WTC11 (cell line): ENCODE data around the gene TTC39B. TPM values are rescaled to one million over a fixed set of nuclear protein-coding genes. Genes with fewer than 3 reads are reported as not detected.

Source experiments
- ATAC-seq: fragments of 200-7000 bp; cut with Tn5 transposase; 2 replicates; pipeline ENCODE4 v1.10.0; 2021; ENCODE audit warnings: mild to moderate bottlenecking, moderate library complexity
- CTCF ChIA-PET: fragments of 300-600 bp; sonication (Branson Sonifier 250); formaldehyde crosslinking; loops from one replicate; lab custom pipeline; 2021; ENCODE audit warnings: antibody characterized with exemption; lab: Charles Lee
- POLR2A ChIA-PET: fragments of 350-600 bp; sonication (Branson Sonifier 250); formaldehyde crosslinking; loops from one replicate; lab custom pipeline; 2021; ENCODE audit warnings: antibody characterized with exemption; lab: Charles Lee
- DNase-seq: peaks from one replicate; pipeline ENCODE4 v3.0.0; 2021; ENCODE audit warnings: low spot score
- H3K27ac Mint-ChIP-seq: 2 replicates; pipeline ENCODE4 v1.8.0; 2021; ENCODE audit warnings: mixed read lengths
- H3K27me3 Mint-ChIP-seq: 2 replicates; pipeline ENCODE4 v1.8.0; 2021; ENCODE audit warnings: low read depth, mild to moderate bottlenecking, moderate library complexity, mixed read lengths
- H3K36me3 Mint-ChIP-seq: 2 replicates; pipeline ENCODE4 v1.8.0; 2021; ENCODE audit warnings: mixed read lengths
- H3K4me1 Mint-ChIP-seq: 2 replicates; pipeline ENCODE4 v1.8.0; 2022; ENCODE audit warnings: mixed read lengths
- H3K4me3 Mint-ChIP-seq: 2 replicates; pipeline ENCODE4 v1.8.0; 2021; ENCODE audit warnings: mild to moderate bottlenecking, moderate library complexity, mixed read lengths
- H3K9me3 Mint-ChIP-seq: 2 replicates; pipeline ENCODE4 v1.8.0; 2021; ENCODE audit warnings: mixed read lengths
- CREB1 ChIP-seq: sonication (generic); formaldehyde crosslinking; IDR thresholded peaks from 2 replicates; pipeline ENCODE4 v1.8.0; 2023; ENCODE audit warnings: mild to moderate bottlenecking, missing genetic modification reagents
- ETV6 ChIP-seq: sonication (generic); formaldehyde crosslinking; IDR thresholded peaks from 2 replicates; pipeline ENCODE4 v1.8.1; 2022; ENCODE audit warnings: mild to moderate bottlenecking, missing genetic modification reagents
- IRF2 ChIP-seq: sonication (generic); formaldehyde crosslinking; IDR thresholded peaks from 2 replicates; pipeline ENCODE4 v1.8.0; 2022; ENCODE audit warnings: low read depth, missing genetic modification reagents, borderline replicate concordance
- NFE2L1 ChIP-seq: sonication (generic); formaldehyde crosslinking; IDR thresholded peaks from 2 replicates; pipeline ENCODE4 v1.8.1; 2023; ENCODE audit warnings: missing genetic modification reagents
- NFYB ChIP-seq: sonication (generic); formaldehyde crosslinking; conservative IDR thresholded peaks from 2 replicates; pipeline ENCODE4 v1.8.0; 2022; ENCODE audit warnings: low read depth, missing genetic modification reagents
- NR1H2 ChIP-seq: sonication (generic); formaldehyde crosslinking; IDR thresholded peaks from 2 replicates; pipeline ENCODE4 v1.9.0; 2021; ENCODE audit warnings: mild to moderate bottlenecking, moderate library complexity, missing genetic modification reagents
- NR3C1 ChIP-seq: sonication (generic); formaldehyde crosslinking; conservative IDR thresholded peaks from 2 replicates; pipeline ENCODE4 v1.8.1; 2023; ENCODE audit warnings: low read depth, mild to moderate bottlenecking, missing genetic modification reagents
- OVOL2 ChIP-seq: fragments of 250-450 bp; sonication (Bioruptor Pico); IDR thresholded peaks from 2 replicates; pipeline ENCODE4 v1.9.0; 2021; ENCODE audit warnings: mild to moderate bottlenecking, borderline replicate concordance
- RORB ChIP-seq: fragments of 250-450 bp; sonication (Bioruptor Pico); IDR thresholded peaks from 2 replicates; pipeline ENCODE4 v1.9.0; 2021; ENCODE audit warnings: mild to moderate bottlenecking
- ZNF317 ChIP-seq: sonication (generic); formaldehyde crosslinking; IDR thresholded peaks from 2 replicates; pipeline ENCODE4 v1.8.1; 2023; ENCODE audit warnings: low read depth, mild to moderate bottlenecking, moderate library complexity, missing genetic modification reagents, borderline replicate concordance
- ZNF671 ChIP-seq: fragments of 250-450 bp; sonication (Bioruptor Pico); IDR thresholded peaks from 2 replicates; pipeline ENCODE4 v1.8.0; 2021; ENCODE audit warnings: mild to moderate bottlenecking
- total RNA-seq: library from RNA; stranded (reverse); gene quantifications from 3 replicates; pipeline ENCODE4 v1.2.3, GENCODE V29; 2021
- TF ChIP-seq, protein P1 (sequence below): fragments of 200-600 bp; IDR thresholded peaks from 2 replicates; pipeline ENCODE4 v1.8.0; 2022; ENCODE audit warnings: antibody characterized with exemption
- TF ChIP-seq, protein P2 (sequence below): sonication (generic); formaldehyde crosslinking; IDR thresholded peaks from 2 replicates; pipeline ENCODE4 v1.8.0; 2023; ENCODE audit warnings: mild to moderate bottlenecking, missing genetic modification reagents
- TF ChIP-seq, protein P3 (sequence below): sonication (generic); formaldehyde crosslinking; IDR thresholded peaks from 2 replicates; pipeline ENCODE4 v1.8.0; 2022; ENCODE audit warnings: mild to moderate bottlenecking, missing genetic modification reagents
- TF ChIP-seq, protein P4 (sequence below): sonication (generic); formaldehyde crosslinking; IDR thresholded peaks from 2 replicates; pipeline ENCODE4 v1.8.1; 2022; ENCODE audit warnings: low read depth, missing genetic modification reagents, borderline replicate concordance
- TF ChIP-seq, protein P5 (sequence below): sonication (generic); formaldehyde crosslinking; IDR thresholded peaks from 2 replicates; pipeline ENCODE4 v1.8.1; 2023; ENCODE audit warnings: mild to moderate bottlenecking, missing genetic modification reagents
- TF ChIP-seq, protein P6 (sequence below): sonication (generic); formaldehyde crosslinking; conservative IDR thresholded peaks from 2 replicates; pipeline ENCODE4 v1.8.1; 2022; ENCODE audit warnings: mild to moderate bottlenecking, missing genetic modification reagents
- TF ChIP-seq, protein P7 (sequence below): sonication (generic); formaldehyde crosslinking; IDR thresholded peaks from 2 replicates; pipeline ENCODE4 v1.8.1; 2023; ENCODE audit warnings: mild to moderate bottlenecking, missing genetic modification reagents, moderate library complexity

TTC39B gene
- total RNA-seq, 1 experiment from 2014 or later: 12.5 TPM

DNA sequence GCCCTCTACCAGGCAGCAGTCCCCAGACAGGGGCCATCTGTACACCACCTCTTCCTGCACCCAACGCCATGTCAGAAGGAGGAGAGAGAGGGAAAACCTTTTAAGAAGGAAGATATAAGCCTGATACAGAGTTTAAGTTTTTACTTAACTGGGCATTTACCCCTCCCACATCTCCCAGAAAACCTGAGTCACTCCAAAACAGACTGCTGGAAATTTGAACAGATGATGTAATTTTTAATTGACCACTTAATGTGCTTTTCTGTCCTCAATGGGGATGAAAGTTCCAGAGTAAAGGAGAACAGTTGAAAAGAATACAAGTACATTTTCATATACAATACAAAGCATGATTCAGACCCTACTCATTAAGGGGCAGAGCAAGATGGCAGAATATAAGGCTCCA lies 63.9 kb downstream of the TTC39B start:
- ChIA-PET CTCF (interaction anchor here (1.5 kb wide), 1 partner anchor 12 kb away, joined by 5 read pairs; no protein-coding TSS in a partner anchor), POLR2A (no interaction called here)
- TF ChIP-seq NR3C1 (CRISPR knock-in tag) (no peak), IRF2 (CRISPR knock-in tag) (no peak), ETV6 (CRISPR knock-in tag) (no peak)
- TF ChIP-seq, protein P1, sequence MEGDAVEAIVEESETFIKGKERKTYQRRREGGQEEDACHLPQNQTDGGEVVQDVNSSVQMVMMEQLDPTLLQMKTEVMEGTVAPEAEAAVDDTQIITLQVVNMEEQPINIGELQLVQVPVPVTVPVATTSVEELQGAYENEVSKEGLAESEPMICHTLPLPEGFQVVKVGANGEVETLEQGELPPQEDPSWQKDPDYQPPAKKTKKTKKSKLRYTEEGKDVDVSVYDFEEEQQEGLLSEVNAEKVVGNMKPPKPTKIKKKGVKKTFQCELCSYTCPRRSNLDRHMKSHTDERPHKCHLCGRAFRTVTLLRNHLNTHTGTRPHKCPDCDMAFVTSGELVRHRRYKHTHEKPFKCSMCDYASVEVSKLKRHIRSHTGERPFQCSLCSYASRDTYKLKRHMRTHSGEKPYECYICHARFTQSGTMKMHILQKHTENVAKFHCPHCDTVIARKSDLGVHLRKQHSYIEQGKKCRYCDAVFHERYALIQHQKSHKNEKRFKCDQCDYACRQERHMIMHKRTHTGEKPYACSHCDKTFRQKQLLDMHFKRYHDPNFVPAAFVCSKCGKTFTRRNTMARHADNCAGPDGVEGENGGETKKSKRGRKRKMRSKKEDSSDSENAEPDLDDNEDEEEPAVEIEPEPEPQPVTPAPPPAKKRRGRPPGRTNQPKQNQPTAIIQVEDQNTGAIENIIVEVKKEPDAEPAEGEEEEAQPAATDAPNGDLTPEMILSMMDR: no peak
- TF ChIP-seq, protein P2, sequence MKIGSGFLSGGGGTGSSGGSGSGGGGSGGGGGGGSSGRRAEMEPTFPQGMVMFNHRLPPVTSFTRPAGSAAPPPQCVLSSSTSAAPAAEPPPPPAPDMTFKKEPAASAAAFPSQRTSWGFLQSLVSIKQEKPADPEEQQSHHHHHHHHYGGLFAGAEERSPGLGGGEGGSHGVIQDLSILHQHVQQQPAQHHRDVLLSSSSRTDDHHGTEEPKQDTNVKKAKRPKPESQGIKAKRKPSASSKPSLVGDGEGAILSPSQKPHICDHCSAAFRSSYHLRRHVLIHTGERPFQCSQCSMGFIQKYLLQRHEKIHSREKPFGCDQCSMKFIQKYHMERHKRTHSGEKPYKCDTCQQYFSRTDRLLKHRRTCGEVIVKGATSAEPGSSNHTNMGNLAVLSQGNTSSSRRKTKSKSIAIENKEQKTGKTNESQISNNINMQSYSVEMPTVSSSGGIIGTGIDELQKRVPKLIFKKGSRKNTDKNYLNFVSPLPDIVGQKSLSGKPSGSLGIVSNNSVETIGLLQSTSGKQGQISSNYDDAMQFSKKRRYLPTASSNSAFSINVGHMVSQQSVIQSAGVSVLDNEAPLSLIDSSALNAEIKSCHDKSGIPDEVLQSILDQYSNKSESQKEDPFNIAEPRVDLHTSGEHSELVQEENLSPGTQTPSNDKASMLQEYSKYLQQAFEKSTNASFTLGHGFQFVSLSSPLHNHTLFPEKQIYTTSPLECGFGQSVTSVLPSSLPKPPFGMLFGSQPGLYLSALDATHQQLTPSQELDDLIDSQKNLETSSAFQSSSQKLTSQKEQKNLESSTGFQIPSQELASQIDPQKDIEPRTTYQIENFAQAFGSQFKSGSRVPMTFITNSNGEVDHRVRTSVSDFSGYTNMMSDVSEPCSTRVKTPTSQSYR: no peak
- TF ChIP-seq, protein P3, sequence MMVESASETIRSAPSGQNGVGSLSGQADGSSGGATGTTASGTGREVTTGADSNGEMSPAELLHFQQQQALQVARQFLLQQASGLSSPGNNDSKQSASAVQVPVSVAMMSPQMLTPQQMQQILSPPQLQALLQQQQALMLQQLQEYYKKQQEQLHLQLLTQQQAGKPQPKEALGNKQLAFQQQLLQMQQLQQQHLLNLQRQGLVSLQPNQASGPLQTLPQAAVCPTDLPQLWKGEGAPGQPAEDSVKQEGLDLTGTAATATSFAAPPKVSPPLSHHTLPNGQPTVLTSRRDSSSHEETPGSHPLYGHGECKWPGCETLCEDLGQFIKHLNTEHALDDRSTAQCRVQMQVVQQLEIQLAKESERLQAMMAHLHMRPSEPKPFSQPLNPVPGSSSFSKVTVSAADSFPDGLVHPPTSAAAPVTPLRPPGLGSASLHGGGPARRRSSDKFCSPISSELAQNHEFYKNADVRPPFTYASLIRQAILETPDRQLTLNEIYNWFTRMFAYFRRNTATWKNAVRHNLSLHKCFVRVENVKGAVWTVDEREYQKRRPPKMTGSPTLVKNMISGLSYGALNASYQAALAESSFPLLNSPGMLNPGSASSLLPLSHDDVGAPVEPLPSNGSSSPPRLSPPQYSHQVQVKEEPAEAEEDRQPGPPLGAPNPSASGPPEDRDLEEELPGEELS (CRISPR knock-in tag): no peak
- peaks cover 4% of the 10 kb centered on the region for H3K9me3 Mint-ChIP-seq
- no peaks in the 10 kb centered on the region for H3K27me3 Mint-ChIP-seq
- no peak overlapping the region for H3K27ac Mint-ChIP-seq
- H3K4me3 Mint-ChIP-seq: no peak overlapping the region
- H3K36me3 Mint-ChIP-seq: peaks cover 3% of the 10 kb centered on the region; the same call in 1 of the 2 replicates
- H3K4me1 Mint-ChIP-seq: peaks cover 30% of the 10 kb centered on the region
- ATAC-seq (no peak), DNase-seq (no peak)

DNA sequence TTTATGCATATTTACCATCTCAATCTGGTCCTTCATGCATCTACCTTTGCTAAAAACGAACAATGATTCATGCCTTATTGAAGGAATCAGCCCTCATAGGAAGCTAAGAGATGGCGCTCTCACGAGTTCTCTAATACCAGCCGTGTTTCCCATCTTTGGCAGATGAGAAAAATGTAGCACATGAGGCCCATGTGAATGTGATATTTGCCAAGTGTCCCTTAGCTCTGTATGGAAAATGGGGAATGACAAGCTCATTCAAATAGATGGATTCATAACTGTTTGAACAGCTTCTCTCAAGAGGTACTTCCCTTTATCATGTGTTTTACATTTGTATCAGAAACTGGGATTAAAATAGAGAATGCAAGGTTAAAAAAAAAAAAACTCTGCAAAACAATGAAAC lies 66.1 kb downstream of the TTC39B start:
- Mint-ChIP-seq H3K27ac (no peak overlapping the region), H3K4me3 (no peak overlapping the region), H3K4me1 (peaks cover 19% of the 10 kb centered on the region), H3K36me3 (peaks cover 14% of the 10 kb centered on the region), H3K27me3 (no peaks in the 10 kb centered on the region), H3K9me3 (peaks cover 22% of the 10 kb centered on the region)
- DNase-seq: no peak
- no peak for ATAC-seq
- POLR2A ChIA-PET: no interaction called here
- CTCF ChIA-PET: interaction anchor here (1.5 kb wide), 1 partner anchor 9 kb away, joined by 5 read pairs; no protein-coding TSS in a partner anchor
- no peak for TF ChIP-seq ZNF671 (CRISPR knock-in tag)
- TF ChIP-seq OVOL2 (CRISPR knock-in tag): no peak
- TF ChIP-seq, protein P4, sequence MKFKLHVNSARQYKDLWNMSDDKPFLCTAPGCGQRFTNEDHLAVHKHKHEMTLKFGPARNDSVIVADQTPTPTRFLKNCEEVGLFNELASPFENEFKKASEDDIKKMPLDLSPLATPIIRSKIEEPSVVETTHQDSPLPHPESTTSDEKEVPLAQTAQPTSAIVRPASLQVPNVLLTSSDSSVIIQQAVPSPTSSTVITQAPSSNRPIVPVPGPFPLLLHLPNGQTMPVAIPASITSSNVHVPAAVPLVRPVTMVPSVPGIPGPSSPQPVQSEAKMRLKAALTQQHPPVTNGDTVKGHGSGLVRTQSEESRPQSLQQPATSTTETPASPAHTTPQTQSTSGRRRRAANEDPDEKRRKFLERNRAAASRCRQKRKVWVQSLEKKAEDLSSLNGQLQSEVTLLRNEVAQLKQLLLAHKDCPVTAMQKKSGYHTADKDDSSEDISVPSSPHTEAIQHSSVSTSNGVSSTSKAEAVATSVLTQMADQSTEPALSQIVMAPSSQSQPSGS: no peak
- TF ChIP-seq NFYB (CRISPR knock-in tag): no peak
- TF ChIP-seq, protein P5, sequence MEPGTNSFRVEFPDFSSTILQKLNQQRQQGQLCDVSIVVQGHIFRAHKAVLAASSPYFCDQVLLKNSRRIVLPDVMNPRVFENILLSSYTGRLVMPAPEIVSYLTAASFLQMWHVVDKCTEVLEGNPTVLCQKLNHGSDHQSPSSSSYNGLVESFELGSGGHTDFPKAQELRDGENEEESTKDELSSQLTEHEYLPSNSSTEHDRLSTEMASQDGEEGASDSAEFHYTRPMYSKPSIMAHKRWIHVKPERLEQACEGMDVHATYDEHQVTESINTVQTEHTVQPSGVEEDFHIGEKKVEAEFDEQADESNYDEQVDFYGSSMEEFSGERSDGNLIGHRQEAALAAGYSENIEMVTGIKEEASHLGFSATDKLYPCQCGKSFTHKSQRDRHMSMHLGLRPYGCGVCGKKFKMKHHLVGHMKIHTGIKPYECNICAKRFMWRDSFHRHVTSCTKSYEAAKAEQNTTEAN (CRISPR knock-in tag): no peak
- no peak for TF ChIP-seq ZNF317 (CRISPR knock-in tag)
- TF ChIP-seq, all 79 proteins: peak for 0

DNA sequence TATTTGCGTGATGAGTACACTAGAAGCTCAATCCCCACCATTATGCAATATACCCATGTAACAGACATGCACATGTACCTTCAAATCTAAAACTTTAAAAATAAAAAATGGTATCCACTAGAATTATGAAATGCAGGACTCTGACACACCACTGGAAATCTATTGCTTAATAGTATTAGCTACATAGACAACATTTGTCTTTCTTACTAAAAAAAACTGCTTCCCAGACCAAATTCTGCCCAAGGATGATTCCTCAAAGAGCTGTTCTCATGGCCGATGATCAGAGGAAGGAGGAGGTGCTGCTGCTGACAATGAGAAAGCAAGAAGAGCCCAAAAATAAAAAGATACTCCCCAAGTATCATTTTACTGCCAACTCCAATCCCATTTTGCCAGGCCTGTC lies 67.2 kb downstream of the TTC39B start:
- H3K27me3 Mint-ChIP-seq: no peaks in the 10 kb centered on the region
- no peak for DNase-seq
- ChIA-PET POLR2A (no interaction called here), CTCF (interaction anchor here (0.5 to 1.5 kb wide), 2 partner anchors 8 to 28 kb away, joined by 3 to 5 read pairs; no protein-coding TSS in a partner anchor)
- peaks cover 31% of the 10 kb centered on the region for H3K9me3 Mint-ChIP-seq
- H3K36me3 Mint-ChIP-seq: peaks cover 22% of the 10 kb centered on the region
- H3K4me3 Mint-ChIP-seq: no peak overlapping the region
- peaks cover 9% of the 10 kb centered on the region for H3K4me1 Mint-ChIP-seq
- no peak overlapping the region for H3K27ac Mint-ChIP-seq
- ATAC-seq: no peak
- TF ChIP-seq, protein P6, sequence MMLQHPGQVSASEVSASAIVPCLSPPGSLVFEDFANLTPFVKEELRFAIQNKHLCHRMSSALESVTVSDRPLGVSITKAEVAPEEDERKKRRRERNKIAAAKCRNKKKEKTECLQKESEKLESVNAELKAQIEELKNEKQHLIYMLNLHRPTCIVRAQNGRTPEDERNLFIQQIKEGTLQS (CRISPR knock-in tag): no peak
- TF ChIP-seq RORB (CRISPR knock-in tag) (no peak), CREB1 (CRISPR knock-in tag) (no peak), NFE2L1 (CRISPR knock-in tag) (no peak), NR1H2 (CRISPR knock-in tag) (no peak)
- TF ChIP-seq, protein P7, sequence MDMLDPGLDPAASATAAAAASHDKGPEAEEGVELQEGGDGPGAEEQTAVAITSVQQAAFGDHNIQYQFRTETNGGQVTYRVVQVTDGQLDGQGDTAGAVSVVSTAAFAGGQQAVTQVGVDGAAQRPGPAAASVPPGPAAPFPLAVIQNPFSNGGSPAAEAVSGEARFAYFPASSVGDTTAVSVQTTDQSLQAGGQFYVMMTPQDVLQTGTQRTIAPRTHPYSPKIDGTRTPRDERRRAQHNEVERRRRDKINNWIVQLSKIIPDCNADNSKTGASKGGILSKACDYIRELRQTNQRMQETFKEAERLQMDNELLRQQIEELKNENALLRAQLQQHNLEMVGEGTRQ (CRISPR knock-in tag): no peak
- TF ChIP-seq, protein P3 (CRISPR knock-in tag): no peak
